HCT116 (cell line): Measurements from ENCODE around the gene SKI.

Source experiments
- EZH2 ChIP-seq: fragments of 200-600 bp; sonication (generic); IDR thresholded peaks from 2 replicates; pipeline ENCODE4 v1.6.1; 2017; ENCODE audit warnings: antibody characterized with exemption, mixed run types
- EZH2phosphoT487 ChIP-seq: fragments of 200-600 bp; IDR thresholded peaks from 2 replicates; pipeline ENCODE4 v1.6.1; 2018; ENCODE audit warnings: antibody characterized with exemption, borderline replicate concordance
- POLR2A ChIP-seq: IDR thresholded peaks from 2 replicates; pipeline ENCODE4 v1.7.0; 2011; ENCODE audit warnings: borderline replicate concordance; ENCODE audit not compliant: insufficient read depth, insufficient read length; ENCODE audit errors: extremely low read depth
- TCF7L2 ChIP-seq: IDR thresholded peaks from 2 replicates; pipeline ENCODE4 v1.7.0; 2011; ENCODE audit warnings: borderline replicate concordance, inconsistent platforms; ENCODE audit not compliant: insufficient read depth, insufficient read length; ENCODE audit errors: extremely low read depth
- TF ChIP-seq, protein P1 (sequence below): IDR thresholded peaks from 2 replicates; pipeline ENCODE4 v1.6.1; 2012
- TF ChIP-seq, protein P2 (sequence below), 3 experiments: fragments of 200-600 bp in 1 of 3; sonication (generic) in 1 of 3; IDR thresholded peaks in 2 of 3; conservative IDR thresholded peaks in 1 of 3; 2 replicates each; pipeline ENCODE4 v1.5.1; 2012 to 2017; ENCODE audit warnings: low read depth in 2 of 3, low read length in 2 of 3, antibody characterized with exemption in 1 of 3, borderline replicate concordance in 1 of 3, control low read depth in 1 of 3, mild to moderate bottlenecking in 1 of 3, mixed read lengths in 1 of 3, mixed run types in 1 of 3, moderate library complexity in 1 of 3; ENCODE audit not compliant: insufficient read depth in 1 of 3

DNA sequence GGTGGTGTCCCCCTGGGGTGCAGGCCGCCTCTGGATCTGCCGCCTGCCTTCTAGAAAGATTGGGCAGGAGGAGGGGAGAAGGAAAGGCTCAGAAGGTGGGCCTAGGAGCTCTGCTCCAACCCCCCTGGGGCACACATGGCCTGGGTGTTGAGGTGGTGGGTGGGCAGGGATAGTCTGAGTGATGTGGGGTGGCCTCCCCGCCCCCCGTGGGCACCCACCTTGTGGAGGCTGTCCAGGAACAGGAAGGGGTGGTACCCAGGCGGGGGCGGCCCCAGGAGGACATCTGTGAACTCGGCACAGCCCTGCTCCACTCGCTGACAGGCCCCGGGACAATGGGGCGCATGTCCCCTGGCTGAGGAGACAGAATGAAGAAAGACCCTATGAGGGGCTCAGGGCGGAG is 108.4 kb downstream of the SKI start:
- TF ChIP-seq, protein P1, sequence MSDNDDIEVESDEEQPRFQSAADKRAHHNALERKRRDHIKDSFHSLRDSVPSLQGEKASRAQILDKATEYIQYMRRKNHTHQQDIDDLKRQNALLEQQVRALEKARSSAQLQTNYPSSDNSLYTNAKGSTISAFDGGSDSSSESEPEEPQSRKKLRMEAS = no peak
- TF ChIP-seq TCF7L2 = no peak
- TF ChIP-seq, protein P2, sequence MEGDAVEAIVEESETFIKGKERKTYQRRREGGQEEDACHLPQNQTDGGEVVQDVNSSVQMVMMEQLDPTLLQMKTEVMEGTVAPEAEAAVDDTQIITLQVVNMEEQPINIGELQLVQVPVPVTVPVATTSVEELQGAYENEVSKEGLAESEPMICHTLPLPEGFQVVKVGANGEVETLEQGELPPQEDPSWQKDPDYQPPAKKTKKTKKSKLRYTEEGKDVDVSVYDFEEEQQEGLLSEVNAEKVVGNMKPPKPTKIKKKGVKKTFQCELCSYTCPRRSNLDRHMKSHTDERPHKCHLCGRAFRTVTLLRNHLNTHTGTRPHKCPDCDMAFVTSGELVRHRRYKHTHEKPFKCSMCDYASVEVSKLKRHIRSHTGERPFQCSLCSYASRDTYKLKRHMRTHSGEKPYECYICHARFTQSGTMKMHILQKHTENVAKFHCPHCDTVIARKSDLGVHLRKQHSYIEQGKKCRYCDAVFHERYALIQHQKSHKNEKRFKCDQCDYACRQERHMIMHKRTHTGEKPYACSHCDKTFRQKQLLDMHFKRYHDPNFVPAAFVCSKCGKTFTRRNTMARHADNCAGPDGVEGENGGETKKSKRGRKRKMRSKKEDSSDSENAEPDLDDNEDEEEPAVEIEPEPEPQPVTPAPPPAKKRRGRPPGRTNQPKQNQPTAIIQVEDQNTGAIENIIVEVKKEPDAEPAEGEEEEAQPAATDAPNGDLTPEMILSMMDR (IDR thresholded peaks at IDR 0.05 in 2 of 3, conservative IDR thresholded peaks at IDR 0.05 in 1 of 3; ENCODE audit: borderline replicate concordance in 1 of 3, insufficient read depth in 1 of 3, low read depth in 2 of 3, low read length in 2 of 3) = no peak
- no peak for TF ChIP-seq EZH2
- no peak for TF ChIP-seq EZH2phosphoT487
- no peak for TF ChIP-seq POLR2A
